Breast epithelium (tissue), 3 donors: Measurements from ENCODE around the gene NEDD1.

Experiments used
- CTCF ChIP-seq, 3 donors: fragments of 450-650 bp; IDR thresholded peaks; one replicate each; pipeline ENCODE4 v1.5.1; 2016 to 2017; ENCODE audit warnings: antibody characterized with exemption in 3 of 3, mild to moderate bottlenecking in 3 of 3, moderate library complexity in 3 of 3
- POLR2A ChIP-seq: fragments of 450-650 bp; IDR thresholded peaks from one replicate; pipeline ENCODE4 v1.6.1; 2016; ENCODE audit warnings: antibody characterized with exemption, mild to moderate bottlenecking, moderate library complexity

GRCh38 chr12:96889273-96889933 is 17.7 kb upstream of the NEDD1 start:
- no peak for TF ChIP-seq CTCF (IDR thresholded peaks at IDR 0.05)
- TF ChIP-seq POLR2A: no peak
